Effector CD4-positive, alpha-beta T cell (primary cell): ENCODE measurements around the gene ACVR1.

Experiments
- DNase-seq: peaks from one replicate; pipeline ENCODE4 v3.0.0-alpha.2; 2020
- total RNA-seq: gene quantifications from one replicate; lab custom pipeline; 2026; lab: John Stamatoyannopoulos, UW

ACVR1 gene
- total RNA-seq, result 53.7 reads per million, percentile 70 among the genes with 10 or more reads in this experiment

- DNase-seq, result peak; percentile 80
Observed at GRCh38 chr2:157876066-157876785, at the start of gene ACVR1. ACVR1 (minus strand) TSS chr2:157876330; CDS start chr2:157799493, 76,837 bp downstream.

DNA sequence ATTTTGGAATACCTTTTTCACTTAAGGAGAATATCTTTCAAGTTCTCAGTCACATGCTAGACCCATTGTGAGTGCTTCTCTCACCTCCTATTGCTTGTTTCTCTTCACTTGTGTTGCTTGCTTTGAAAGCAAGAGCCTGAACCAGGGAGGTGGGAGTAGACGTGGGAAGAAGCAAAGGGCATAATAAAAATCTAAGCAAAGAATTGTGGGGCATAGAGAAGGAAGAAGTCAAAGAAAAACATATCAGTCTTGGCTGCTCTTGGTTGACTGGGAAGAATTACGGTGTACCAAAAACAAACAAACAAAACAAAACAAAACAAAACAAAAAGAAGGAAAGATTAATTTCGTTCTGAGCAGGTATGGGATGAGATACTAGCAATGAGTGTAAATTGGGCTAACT is 48.9 kb upstream of the ACVR1 start:
- no peak for DNase-seq

GRCh38 chr2:157923598-157924217 is 47.6 kb upstream of the ACVR1 start:
- no peak for DNase-seq

DNA sequence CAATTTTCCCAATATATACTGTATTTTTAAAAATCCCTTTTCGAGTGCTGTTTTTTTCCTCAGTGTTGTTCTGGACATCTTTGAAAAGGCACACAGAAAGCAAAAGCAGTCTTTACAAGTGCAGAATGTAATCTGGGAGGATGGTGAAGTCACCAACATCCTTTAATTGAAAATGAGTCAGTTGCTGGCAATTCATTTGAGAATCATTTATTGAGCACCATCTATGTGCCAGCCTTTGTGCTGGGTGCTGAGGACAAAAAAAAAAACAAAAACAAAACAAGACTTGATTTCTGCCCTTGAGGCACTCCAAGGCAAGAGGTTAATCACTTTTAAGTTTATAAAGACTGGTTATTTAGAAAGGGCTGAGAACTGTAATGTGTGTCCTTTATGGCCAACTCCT is 46.7 kb upstream of the ACVR1 start:
- no peak for DNase-seq

- DNase-seq, result no peak
Observed at GRCh38 chr2:157922336-157922735, 46.2 kb upstream of the ACVR1 start.

DNA sequence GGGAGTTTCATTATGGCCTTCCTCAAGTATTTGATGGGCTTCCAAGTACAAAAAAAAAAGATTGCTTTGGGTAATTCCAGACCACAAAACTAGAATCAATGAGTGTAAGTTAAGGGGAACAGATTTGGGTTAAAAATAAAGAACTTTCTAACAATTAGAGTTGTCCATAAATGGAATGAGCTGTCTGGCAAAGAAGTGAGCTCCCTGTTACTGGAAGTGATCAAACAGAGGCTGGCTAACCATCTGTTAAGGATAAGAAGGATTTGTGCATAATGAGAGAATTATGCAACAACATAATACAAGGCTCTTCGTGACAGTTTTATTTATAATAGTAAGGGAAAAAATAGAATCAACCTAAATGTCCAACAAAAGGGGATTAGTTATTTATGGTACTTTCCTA is 44.6 kb upstream of the ACVR1 start:
- DNase-seq, result no peak

GRCh38 chr2:157919181-157919580 is 43.1 kb upstream of the ACVR1 start:
- no peak for DNase-seq

GRCh38 chr2:157918319-157918718 is 42.2 kb upstream of the ACVR1 start:
- DNase-seq, result no peak

DNA sequence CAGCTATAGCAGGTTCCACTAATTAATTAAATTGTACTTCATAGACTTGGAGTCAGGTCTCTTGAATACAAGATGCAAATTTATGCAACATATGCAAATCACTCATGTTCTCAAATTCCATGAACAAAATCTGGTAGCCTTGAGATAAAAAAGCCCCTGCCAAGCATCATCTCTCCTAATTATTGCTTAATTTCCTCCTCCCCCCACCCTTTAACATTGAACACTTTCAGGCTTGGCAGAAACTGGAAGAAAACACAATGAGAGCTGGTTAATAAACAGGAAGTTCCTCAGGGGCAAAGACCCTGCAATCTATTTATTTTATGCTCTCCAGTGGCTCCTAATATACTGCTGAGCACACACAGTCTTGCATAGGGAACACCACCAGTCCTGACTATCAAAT is 35.6 kb upstream of the ACVR1 start:
- no peak for DNase-seq

- DNase-seq, result no peak
Observed at GRCh38 chr2:157911246-157911645, 35.1 kb upstream of the ACVR1 start.

DNA sequence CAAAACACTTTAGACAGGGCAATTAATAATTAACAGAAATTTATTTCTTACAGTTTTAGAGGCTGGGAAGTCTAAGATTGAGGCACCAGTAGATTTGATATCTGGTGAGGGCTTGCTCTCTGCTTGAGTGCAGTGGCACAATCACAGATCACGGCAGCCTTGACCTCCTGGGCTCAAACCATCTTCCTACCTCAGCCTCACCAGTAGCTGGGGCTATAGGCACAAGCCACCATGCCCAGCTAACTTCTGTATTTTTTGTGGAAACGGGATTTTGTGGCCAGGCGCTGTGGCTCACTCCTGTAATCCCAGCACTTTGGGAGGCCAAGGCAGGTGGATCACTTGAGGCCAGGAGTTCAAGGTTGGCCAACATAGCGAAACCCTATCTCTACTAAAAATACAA is 29.0 kb upstream of the ACVR1 start:
- no peak for DNase-seq

DNA sequence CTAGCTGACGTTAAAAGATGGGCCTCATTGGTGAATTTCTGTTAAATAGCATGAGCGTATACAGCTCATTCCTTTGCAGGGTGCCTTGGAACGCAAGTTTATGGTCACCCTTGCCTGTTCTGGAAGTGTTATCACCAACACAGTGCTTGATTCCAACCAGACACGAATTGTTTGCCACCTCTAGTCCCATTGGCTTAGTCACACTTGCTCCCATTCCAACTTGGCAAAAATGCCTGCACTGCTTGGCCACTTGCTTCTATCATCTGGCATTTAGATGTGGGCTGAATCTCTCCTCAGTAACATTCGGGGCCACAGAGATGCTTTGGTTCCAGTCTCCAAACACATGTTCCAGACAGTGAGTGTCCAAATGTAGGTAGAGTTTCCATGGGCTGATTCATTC is 27.5 kb upstream of the ACVR1 start:
- DNase-seq, result no peak

- DNase-seq, result no peak
Observed at GRCh38 chr2:157903151-157903550, 27.0 kb upstream of the ACVR1 start.

- no peak for DNase-seq
Observed at GRCh38 chr2:157902692-157903091, 26.6 kb upstream of the ACVR1 start.

DNA sequence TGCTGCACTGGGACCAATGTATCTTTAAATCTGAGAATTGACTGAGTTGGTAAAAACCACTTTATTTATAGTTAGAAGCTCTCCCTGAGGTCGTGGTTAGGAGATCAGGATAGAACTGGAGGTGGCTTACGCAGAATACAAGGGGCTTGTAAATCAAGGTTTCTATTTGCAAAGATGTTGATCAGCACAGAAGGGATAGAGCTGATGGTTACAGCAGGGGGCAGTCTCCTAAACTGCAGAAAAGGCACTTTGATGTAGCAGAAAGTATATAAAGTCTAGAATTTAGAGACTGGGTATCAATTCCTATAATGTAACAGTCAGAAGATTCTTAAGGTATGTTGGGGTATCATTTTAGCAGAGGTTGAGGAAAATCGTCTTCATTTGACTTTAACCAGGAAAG is 25.2 kb upstream of the ACVR1 start:
- DNase-seq, result no peak

DNA sequence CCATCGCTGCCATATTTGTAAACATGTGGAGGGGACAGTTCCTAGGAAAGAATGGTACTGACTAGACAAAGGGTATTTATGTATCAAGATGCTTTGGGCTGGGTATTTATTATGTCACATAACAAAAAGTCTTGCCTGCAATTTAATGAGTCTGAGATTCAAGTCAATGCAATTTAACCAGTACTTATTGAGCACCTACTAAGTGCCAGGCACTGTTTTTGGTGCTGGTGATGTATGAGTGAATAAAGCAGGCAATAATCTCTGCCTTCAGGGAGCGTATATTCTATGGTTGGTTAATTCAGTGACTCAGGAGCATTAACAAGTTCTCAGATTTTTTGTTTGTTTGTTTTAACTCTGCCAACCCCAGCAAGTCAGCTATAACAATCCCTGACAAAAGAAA is 24.6 kb upstream of the ACVR1 start:
- no peak for DNase-seq

DNA sequence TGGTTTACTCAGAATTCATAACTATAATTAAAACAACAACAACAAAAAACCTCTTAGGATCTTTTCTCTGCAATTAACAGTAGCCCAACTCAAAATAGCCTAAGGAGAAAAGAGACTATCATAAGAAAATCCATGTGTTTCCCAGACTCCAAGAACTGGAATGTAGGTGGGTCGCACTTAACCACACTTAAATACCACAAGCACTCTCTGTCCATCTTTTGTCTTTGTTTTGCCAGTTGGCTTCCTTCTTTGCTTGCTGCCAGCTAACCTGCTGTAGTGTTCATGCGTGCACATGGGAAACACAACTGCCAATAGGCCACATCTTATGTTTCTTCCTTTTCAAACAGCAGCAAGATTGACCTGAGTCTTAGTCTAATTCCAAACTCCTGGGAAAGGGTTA is 24.1 kb upstream of the ACVR1 start:
- DNase-seq, result no peak

DNA sequence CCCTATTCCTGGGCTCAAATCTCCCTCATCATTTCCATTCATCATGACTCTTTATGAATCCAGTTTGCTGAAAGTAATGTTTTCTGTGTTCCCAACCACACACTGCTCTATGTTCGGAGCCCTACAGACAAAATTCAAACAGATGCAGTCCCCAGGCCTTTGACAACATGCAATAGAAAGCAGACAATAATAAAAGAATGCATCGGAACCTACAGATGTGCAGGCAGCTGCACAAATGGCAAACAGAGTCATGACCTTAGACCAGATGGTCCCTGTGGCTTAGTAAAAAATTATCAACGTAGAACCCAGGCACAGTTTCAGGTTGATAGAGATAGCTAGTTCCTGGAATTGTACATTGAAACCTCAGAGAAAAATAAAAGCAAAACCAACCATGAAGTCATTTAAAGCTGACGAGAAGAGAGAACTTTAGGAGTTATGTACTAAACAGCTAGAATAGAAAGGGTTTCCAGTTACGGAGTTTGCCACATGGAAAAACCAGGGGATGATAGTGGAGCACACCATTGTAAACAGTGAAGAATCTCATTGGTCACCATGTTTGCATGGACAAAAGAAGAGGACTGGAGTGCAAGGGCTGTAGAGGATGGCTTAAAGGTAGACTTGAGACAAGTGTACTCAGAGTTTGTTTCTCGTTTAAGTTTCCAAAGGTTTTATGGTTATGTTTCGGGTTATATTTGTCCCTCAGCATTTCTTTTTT is 23.2 kb upstream of the ACVR1 start:
- no peak for DNase-seq

GRCh38 chr2:157898591-157898996 is 22.5 kb upstream of the ACVR1 start:
- DNase-seq, result peak; percentile 39

- peak; percentile 14 for DNase-seq
Observed at GRCh38 chr2:157897106-157897971, 21.2 kb upstream of the ACVR1 start.

GRCh38 chr2:157895531-157895930 is 19.4 kb upstream of the ACVR1 start:
- peak; percentile 15 for DNase-seq

DNA sequence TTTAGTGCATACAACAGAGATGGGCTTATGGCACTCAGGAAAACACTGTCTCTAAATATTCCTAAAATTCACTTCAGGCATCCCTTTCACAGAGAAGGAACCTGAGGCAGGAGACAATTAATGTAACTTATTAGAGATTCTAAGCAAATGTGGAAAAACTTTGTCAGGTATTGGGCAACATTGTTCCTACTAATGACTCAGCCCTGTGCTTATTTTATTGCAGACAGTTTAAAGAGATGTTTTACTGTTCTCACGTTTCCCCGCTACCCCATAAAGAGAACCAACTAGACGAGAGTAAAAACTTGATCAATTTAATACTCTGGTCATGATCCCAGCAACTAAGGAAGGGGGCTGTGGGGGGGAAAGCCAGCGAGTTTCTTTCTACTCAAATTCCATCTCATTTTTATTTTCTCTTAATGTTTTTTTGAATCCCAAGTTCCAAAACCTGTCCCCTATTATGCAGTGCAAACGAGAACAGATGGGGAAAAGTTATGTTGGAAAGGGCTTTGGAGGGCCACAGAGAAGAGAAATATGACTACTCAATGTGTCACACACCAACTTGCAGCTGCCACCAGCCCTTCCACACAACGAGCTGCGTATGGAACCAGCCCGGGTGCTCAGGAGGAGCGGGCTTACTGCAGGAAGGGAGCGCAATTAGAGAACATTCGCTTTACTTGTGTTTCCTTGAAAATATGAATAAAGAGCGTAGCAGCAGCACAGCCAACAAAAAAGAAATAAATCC is 18.7 kb upstream of the ACVR1 start:
- DNase-seq, result no peak
